Cardiac septum (tissue), 1 donor: ENCODE results near the gene COPB2. TPM values are rescaled to one million over a fixed set of nuclear protein-coding genes. Genes with fewer than 3 reads are reported as not detected.
"Not testable (repeated sequence)": the region's sequence is repeated elsewhere in the genome, so short reads cannot be mapped to it uniquely, and the experiment has no call there.

Experiments
- DNase-seq: peaks from one replicate; pipeline ENCODE4 v3.0.0-alpha.2; 2020; ENCODE audit warnings: low spot score
- intact Hi-C: fragments of 100-400 bp; cut with DNase I; formaldehyde crosslinking; loops from one replicate; pipeline ENCODE4 v1.14.0; 2022
- total RNA-seq: library from RNA; stranded (reverse); fragmentation: NEBNext Ultra II Directional; extraction: Animal tissue kit (Norgen Biotek cat#: 25700); gene quantifications from one replicate; pipeline ENCODE4 v1.2.1, GENCODE V29; 2021
- donor health status: DM: no; HTN: no; CAD: no.

COPB2 gene
- total RNA-seq, 1 donor from 2014 or later, result 87.0 TPM

- intact Hi-C loops, result no loop called here
- DNase-seq, result no peak
Observed at GRCh38 chr3:139338405-139338804, 51.0 kb downstream of the COPB2 start.

DNA sequence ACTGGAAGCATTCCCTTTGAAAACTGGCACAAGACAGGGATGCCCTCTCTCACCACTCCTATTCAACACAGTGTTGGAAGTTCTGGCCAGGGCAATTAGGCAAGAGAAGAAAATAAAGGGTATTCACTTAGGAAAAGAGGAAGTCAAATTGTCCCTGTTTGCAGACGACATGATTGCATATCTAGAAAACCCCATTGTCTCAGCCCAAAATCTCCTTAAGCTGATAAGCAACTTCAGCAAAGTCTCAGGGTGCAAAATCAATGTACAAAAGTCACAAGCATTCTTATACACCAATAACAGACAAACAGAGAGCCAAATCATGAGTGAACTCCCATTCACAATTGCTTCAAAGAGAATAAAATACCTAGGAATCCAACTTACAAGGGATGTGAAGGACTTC lies 54.8 kb downstream of the COPB2 start:
- DNase-seq, intact Hi-C loops: not testable (repeated sequence)

GRCh38 chr3:139332092-139332491 lies 57.4 kb downstream of the COPB2 start:
- intact Hi-C loops, result no loop called here
- DNase-seq, result no peak

- DNase-seq, result peak; percentile 92
- intact Hi-C loops, result loop anchor here (1.0 to 2.0 kb wide), 2 partner anchors 217 to 393 kb away; no protein-coding TSS in a partner anchor
Observed at GRCh38 chr3:139329364-139329850, 60.0 kb downstream of the COPB2 start.

- no peak for DNase-seq
- intact Hi-C loops, result loop anchor here (2.0 kb wide), 1 partner anchor 216 kb away; no protein-coding TSS in a partner anchor
Observed at GRCh38 chr3:139328356-139328755, 61.1 kb downstream of the COPB2 start.

- no peak for DNase-seq
- intact Hi-C loops, result loop anchor here (2.0 kb wide), 1 partner anchor 215 kb away; no protein-coding TSS in a partner anchor
Observed at GRCh38 chr3:139327861-139328260, 61.6 kb downstream of the COPB2 start.

GRCh38 chr3:139327231-139327630 lies 62.2 kb downstream of the COPB2 start:
- intact Hi-C loops, result no loop called here
- DNase-seq, result no peak

GRCh38 chr3:139326707-139327106 lies 62.7 kb downstream of the COPB2 start:
- intact Hi-C loops, result no loop called here
- DNase-seq, result peak; percentile 64

DNA sequence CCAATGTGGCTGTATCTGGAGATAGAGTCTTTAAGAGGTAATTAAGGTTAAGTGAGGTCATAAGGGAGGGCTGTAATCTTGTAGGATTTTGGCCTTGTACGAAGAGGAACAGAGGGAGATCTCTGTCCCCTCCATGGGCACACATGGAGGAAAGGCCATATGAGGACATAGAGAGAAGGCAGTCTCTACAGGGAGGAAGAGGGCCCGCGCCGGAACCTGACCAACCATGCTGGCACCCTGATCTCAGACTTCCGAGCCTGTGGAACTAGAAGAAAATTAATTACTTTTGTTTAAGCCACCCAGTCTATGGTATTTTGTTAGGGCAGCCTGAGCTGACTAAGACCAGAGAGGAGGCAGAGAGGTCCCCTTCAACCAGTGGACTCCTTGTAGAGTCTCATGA lies 63.3 kb downstream of the COPB2 start:
- intact Hi-C loops, result no loop called here

DNA sequence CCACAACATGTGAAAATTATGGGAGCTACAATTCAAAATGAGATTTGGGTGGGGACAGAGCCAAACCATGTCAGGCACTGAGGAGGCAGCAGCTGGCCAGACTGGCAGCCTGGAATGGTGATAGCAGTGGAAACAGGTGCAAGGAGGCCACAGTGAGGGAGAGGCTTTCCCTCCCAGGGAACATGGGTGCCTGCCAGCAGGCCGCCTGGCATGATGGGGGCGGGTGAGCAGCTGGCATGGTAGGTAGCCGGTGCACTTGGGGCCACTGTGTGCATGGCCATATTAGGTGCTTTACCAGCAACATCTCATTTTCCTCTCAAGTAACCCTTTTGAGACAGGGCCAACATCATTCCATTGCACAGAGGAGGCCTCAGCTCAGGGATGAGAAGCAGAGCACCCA lies 63.9 kb downstream of the COPB2 start:
- peak; percentile 59 for DNase-seq
- intact Hi-C loops, result no loop called here

More for the DNA sequence above, 63.3 kb downstream of the COPB2 start:
- DNase-seq, result peak; percentile 19

DNA sequence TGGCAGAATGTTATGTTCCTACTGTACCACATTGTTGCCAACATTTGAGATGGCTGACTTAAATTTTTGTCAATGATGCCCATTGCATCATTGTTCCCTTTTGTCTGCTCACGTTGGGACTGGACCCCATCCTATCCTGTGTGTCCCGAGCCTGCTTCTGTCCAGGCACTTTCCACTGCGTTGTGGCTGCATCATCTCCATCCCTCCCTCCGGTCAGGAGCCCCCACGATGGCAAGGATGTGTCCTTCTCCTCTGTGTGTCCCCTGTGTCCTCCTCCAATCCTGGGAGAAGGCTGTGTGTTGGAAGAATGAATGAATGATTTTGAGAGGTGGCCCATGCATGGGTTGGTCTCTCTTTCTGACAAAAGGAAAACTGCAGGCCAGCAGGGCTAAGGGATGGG lies 65.0 kb downstream of the COPB2 start:
- intact Hi-C loops, result no loop called here
- no peak for DNase-seq

DNA sequence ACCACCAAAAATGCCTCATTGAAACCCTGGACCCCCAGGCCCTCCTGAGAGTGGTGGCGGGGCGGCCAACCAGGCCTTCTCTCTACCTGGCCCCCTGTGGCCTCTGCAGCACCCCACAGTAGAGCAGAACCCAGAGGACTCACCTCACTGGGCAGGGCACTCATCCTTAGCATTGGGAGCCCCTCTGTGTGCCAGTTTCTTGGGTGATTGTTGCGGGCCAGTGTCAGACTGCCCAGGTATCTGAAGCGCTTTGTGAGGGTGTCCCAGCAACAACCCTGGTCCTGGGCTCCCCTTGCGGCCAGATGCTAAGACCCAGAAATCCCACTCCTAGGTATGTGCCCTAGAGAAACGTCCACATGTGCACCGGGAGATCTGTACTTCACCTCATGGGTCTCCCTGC lies 66.3 kb downstream of the COPB2 start:
- intact Hi-C loops, result no loop called here
- DNase-seq, result peak; percentile 53

DNA sequence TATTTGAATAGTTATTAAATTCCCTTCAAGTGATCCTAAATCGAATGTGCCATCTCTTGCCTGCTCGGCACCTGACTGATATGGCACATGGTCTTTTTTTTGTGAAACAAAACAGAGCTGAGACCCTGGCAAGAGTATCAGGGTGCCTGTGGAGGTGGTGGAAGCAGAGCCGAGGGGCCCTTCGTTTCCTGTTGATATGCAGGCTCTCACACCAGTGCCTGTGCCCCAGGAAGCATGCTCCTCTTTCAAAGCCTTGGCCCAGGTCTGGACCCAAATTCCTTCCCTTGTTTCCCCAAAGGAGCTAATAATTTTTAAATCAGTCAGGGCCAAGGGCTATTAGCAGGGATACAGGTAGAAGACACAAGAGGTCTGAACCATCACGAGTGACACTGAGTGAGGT lies 67.1 kb downstream of the COPB2 start:
- DNase-seq, result peak; percentile 39
- intact Hi-C loops, result no loop called here

DNA sequence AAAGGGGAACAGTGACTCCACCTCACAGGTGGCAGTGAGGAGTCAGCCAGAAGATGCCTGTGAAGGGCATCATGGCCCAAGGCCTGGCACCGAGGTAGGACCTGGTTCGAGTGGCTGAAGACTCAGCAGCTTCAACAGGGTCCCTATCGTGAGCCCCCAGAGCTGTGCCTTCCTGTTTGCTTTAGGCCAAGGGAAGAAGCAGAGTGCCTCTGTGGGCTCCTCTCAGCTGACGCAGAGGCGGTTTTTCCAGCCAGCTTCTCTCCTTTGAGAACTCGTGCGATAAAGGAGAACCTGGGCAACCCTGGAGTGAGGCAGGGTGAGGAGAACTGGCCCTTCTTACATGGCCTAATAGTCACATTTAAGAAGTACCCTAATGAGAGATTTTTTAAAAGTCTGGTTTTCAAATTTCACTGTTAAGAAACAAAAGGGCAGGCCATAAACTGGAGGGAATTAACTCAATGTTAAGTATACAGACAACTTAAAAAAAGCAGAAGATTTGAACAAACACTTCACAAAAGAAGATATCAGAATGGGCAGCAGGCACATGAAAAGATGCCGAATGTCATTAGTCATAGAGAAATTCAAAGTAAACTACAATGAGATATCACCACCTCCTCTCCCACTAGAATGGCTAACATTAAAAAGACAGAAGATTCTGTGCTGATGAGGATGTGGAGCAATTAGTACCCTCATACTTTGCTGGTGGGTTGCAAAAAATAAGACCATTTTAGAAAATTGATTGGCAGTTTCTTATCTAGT lies 68.7 kb downstream of the COPB2 start:
- intact Hi-C loops, result no loop called here
- DNase-seq, result peak; percentile 36

GRCh38 chr3:139319428-139320402 lies 69.7 kb downstream of the COPB2 start:
- intact Hi-C loops, result no loop called here
- peak; percentile 65 for DNase-seq

- DNase-seq, result peak; percentile 19
- intact Hi-C loops, result no loop called here
Observed at GRCh38 chr3:139318826-139319225, 70.6 kb downstream of the COPB2 start.

DNA sequence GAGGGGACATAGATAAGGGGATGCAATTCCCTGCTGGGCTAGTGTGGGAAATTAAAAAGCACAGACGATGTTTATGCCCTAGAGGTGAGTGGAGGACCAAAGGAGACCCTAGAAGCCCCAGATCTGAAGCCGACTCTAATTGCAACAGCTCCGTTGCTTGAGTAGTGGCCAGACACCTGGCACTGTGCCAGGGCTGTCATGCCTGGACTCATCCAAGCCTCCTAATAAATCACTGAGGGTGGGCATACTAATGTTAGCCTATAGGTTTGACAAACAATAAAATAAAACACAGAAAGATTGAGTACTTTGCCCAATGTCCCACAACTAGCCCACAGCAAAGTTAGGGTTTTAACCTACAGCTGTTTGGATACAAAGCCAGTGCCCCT lies 71.0 kb downstream of the COPB2 start:
- intact Hi-C loops, result no loop called here
- peak; percentile 35 for DNase-seq

DNA sequence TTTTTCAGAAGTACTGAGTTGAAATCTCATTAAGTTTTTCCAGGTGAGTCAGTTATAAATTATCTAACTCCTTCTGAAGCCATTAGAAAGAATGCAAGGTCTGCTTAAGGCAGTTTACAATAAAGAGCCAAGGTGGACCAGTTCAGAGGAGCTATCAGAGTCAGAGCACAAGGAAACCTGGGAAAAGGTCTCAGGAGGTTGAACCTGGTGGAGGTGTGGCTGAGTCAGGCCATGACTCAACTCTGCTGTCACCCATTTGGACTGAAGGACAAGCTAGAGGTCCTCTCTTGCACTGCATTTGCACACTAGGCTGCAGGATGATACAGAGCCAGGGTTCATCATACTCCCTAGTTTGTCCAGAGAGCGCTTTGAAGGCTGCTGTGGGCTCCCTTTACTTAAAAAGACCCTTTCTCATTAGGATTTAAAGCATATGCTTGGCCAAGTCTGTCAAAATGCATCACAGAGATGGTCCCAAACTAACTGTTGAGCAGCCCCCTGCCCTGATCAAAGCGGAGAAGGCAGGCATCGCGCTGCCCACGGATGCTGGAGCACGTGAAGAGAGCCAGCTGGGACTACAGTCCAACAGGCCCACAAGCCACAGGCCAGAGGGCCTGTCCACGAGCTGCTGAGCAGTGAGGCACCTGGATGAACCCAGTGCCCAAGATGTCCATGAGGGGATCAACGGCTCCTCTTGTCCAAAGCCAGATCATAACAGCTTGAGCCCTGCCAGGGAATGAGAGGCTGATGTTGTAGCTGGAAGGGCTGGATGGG lies 71.6 kb downstream of the COPB2 start:
- intact Hi-C loops, result no loop called here
- DNase-seq, result peak; percentile 67

GRCh38 chr3:139317215-139317614 lies 72.2 kb downstream of the COPB2 start:
- DNase-seq, result peak; percentile 33
- intact Hi-C loops, result no loop called here
